ENCODE results near the gene VAV2. TPM values are rescaled to one million over a fixed set of nuclear protein-coding genes. Genes with fewer than 3 reads are reported as not detected.

Gene VAV2
- total RNA-seq, 2 experiments from 2014 or later: 11.0 to 27.8 TPM

- ChIA-PET CTCF (ENCODE audit: unreplicated experiment) (no interaction called here), POLR2A (no interaction called here)
- no TSS peak for BruUV-seq (replicated peaks)
- Histone ChIP-seq H4K20me1 (ENCODE audit: insufficient read depth, low read length) (no peaks in the 10 kb centered on the region), H3K79me2 (ENCODE audit: insufficient read depth, low read depth, low read length) (no peaks in the 10 kb centered on the region), H3K9me2 (ENCODE audit: insufficient read depth, low read length) (no peaks in the 10 kb centered on the region), H3K4me1 (ENCODE audit: insufficient read depth, low read length, poor library complexity, severe bottlenecking) (no peaks in the 10 kb centered on the region), H3K9me3 (ENCODE audit: low read length) (no peaks in the 10 kb centered on the region), H3K27ac (ENCODE audit: low read depth, low read length, poor library complexity, severe bottlenecking) (no peak overlapping the region), H3K36me3 (ENCODE audit: insufficient read depth, low read length) (no peaks in the 10 kb centered on the region), H3K4me2 (ENCODE audit: low read length) (no peak overlapping the region), H2AFZ (ENCODE audit: low read length) (no peak overlapping the region), H3K4me3 (ENCODE audit: low read depth, low read length, poor library complexity, severe bottlenecking) (no peak overlapping the region)
- no peak for DNase-seq (ENCODE audit: low spot score)
- TF ChIP-seq EZH2phosphoT487 (IDR thresholded peaks at IDR 0.05; ENCODE audit: borderline replicate concordance, low read depth, low read length): no peak
- TF ChIP-seq, protein P1, sequence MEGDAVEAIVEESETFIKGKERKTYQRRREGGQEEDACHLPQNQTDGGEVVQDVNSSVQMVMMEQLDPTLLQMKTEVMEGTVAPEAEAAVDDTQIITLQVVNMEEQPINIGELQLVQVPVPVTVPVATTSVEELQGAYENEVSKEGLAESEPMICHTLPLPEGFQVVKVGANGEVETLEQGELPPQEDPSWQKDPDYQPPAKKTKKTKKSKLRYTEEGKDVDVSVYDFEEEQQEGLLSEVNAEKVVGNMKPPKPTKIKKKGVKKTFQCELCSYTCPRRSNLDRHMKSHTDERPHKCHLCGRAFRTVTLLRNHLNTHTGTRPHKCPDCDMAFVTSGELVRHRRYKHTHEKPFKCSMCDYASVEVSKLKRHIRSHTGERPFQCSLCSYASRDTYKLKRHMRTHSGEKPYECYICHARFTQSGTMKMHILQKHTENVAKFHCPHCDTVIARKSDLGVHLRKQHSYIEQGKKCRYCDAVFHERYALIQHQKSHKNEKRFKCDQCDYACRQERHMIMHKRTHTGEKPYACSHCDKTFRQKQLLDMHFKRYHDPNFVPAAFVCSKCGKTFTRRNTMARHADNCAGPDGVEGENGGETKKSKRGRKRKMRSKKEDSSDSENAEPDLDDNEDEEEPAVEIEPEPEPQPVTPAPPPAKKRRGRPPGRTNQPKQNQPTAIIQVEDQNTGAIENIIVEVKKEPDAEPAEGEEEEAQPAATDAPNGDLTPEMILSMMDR (conservative IDR thresholded peaks at IDR 0.05; ENCODE audit: low read length): no peak
- intact Hi-C loops (cut with micrococcal nuclease; ENCODE audit: unreplicated experiment): no loop called here
Measured at GRCh38 chr9:133754688-133755227, 237.4 kb downstream of the VAV2 start.

DNA sequence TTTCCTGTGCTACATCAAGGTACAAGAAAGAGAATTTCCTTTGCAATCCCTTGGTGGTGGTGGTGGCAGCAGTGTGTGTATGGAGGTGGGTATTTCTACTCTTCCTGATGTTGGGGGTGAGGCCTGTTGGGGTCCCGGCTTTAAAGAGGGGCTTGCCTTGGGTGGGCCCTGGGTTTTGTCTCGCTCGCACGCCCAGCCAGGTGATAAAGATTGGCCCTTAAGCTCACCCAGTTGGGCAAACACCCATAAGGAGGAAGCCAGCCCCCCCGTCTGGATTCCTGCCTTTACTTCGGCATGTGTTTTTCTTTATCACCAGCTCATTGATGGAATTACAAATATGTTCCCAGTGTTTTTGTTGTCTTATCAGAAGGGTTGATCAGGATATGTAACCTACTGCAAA lies 237.9 kb downstream of the VAV2 start:
- CTCF ChIA-PET (ENCODE audit: unreplicated experiment): no interaction called here

More for the DNA sequence above, 237.9 kb downstream of the VAV2 start:
- no peak for TF ChIP-seq EZH2phosphoT487 (IDR thresholded peaks at IDR 0.05; ENCODE audit: borderline replicate concordance, low read depth, low read length)
- TF ChIP-seq, protein P1 (conservative IDR thresholded peaks at IDR 0.05; ENCODE audit: low read length): no peak
- no TSS peak for BruUV-seq (replicated peaks)
- DNase-seq (ENCODE audit: low spot score): no peak
- no peak overlapping the region for H3K27ac ChIP-seq (ENCODE audit: low read depth, low read length, poor library complexity, severe bottlenecking)
- POLR2A ChIA-PET: no interaction called here
- no peaks in the 10 kb centered on the region for H4K20me1 ChIP-seq (ENCODE audit: insufficient read depth, low read length)
- H3K36me3 ChIP-seq (ENCODE audit: insufficient read depth, low read length): no peaks in the 10 kb centered on the region
- no peak overlapping the region for H3K4me2 ChIP-seq (ENCODE audit: low read length)
- H3K4me3 ChIP-seq (ENCODE audit: low read depth, low read length, poor library complexity, severe bottlenecking): no peak overlapping the region
- H3K9me3 ChIP-seq (ENCODE audit: low read length): no peaks in the 10 kb centered on the region
- no peaks in the 10 kb centered on the region for H3K4me1 ChIP-seq (ENCODE audit: insufficient read depth, low read length, poor library complexity, severe bottlenecking)
- H3K9me2 ChIP-seq (ENCODE audit: insufficient read depth, low read length): no peaks in the 10 kb centered on the region
- H2AFZ ChIP-seq (ENCODE audit: low read length): no peak overlapping the region
- intact Hi-C loops (cut with micrococcal nuclease; ENCODE audit: unreplicated experiment): no loop called here
- no peaks in the 10 kb centered on the region for H3K79me2 ChIP-seq (ENCODE audit: insufficient read depth, low read depth, low read length)
